Activated CD8-positive, alpha-beta memory T cell treated with anti-CD3 and anti-CD28 coated beads, Interleukin-2, amount 10 ng/mL, durations not matched to agents 7 days and 5 days (primary cell): ENCODE measurements around the gene MOAP1. TPM values are rescaled to one million over a fixed set of nuclear protein-coding genes. Genes with fewer than 3 reads are reported as not detected.
"Not testable (repeated sequence)": the region's sequence is repeated elsewhere in the genome, so short reads cannot be mapped to it uniquely, and the experiment has no call there.

ENCODE experiments used
- ATAC-seq: fragments of 150-1000 bp; cut with Tn5 transposase; one replicate; pipeline ENCODE4 v1.10.0; 2021; ENCODE audit warnings: moderate library complexity
- CTCF ChIA-PET: fragments of 350-600 bp; sonication (Branson Sonifier 250); formaldehyde crosslinking; loops from one replicate; lab custom pipeline; 2021; ENCODE audit warnings: antibody characterized with exemption; lab: Charles Lee
- DNase-seq: peaks from one replicate; pipeline ENCODE4 v3.0.0-alpha.2; 2020
- H3K27ac Mint-ChIP-seq: one replicate; pipeline ENCODE4 v1.8.0; 2021; ENCODE audit warnings: mild to moderate bottlenecking, mixed read lengths
- H3K27me3 Mint-ChIP-seq: one replicate; pipeline ENCODE4 v1.8.0; 2021; ENCODE audit warnings: mixed read lengths
- H3K36me3 Mint-ChIP-seq: one replicate; pipeline ENCODE4 v1.8.0; 2021; ENCODE audit warnings: mild to moderate bottlenecking, mixed read lengths
- H3K4me1 Mint-ChIP-seq: one replicate; pipeline ENCODE4 v1.8.0; 2021; ENCODE audit warnings: mixed read lengths
- H3K4me3 Mint-ChIP-seq: one replicate; pipeline ENCODE4 v1.8.0; 2021; ENCODE audit warnings: mild to moderate bottlenecking, moderate library complexity, mixed read lengths
- H3K9me3 Mint-ChIP-seq: one replicate; pipeline ENCODE4 v1.8.0; 2022; ENCODE audit warnings: low read depth, mixed read lengths
- total RNA-seq, 2 experiments: library from RNA; stranded (reverse); gene quantifications; one replicate each; pipeline ENCODE4 v1.2.3, GENCODE V29; 2021

Gene MOAP1
- total RNA-seq, 2 experiments from 2014 or later: 18.2 to 19.5 TPM

DNA sequence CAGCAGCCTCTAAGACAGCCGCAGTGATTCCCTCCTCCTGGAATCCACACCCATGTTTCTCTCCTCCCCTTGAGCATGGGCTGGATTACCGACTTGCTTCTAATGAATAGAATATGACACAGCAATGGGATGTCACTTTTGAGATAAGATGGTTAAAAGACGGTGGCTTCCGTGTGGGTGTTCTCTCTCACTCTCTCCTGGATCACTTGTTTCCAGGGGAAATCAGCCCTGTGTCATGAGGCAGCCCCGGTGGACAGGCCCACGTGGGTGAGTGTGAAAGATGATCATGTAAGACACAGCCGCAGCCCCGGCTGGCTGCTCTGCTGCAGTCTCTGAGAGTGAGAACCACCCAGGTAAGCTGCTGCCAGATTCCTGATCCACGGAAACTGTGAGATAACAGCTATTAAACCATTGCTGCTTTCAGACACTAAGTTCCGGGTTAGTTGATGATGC is 10.7 kb downstream of the MOAP1 start:
- ATAC-seq (no peak), DNase-seq (no peak)
- Mint-ChIP-seq H3K36me3 (no peaks in the 10 kb centered on the region), H3K4me1 (peaks cover 7% of the 10 kb centered on the region), H3K27me3 (no peaks in the 10 kb centered on the region), H3K9me3 (no peaks in the 10 kb centered on the region), H3K27ac (no peak overlapping the region), H3K4me3 (no peak overlapping the region)
- CTCF ChIA-PET: interaction anchor here (0.8 to 2.4 kb wide), 2 partner anchors 10 to 61 kb away, joined by 3 to 10 read pairs; partner anchors contain the start of genes LYSET and MOAP1

DNA sequence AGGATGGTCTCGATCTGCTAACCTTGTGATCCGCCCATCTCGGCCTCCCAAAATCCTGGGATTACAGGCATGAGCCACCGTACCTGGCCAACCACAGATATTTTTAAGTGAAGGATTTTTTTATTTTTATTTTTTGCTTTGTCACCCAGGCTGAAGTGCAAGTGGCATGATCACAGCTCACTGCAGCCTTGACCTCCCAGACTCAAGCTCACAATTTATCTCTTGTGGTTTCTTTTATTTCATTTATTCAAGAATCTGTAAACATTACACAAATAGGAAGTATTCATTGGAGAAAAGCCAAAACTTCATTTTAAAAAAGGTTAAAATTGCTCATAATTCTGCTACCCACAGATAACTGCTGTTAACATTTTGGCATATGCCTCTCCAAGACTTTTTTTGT is 13.3 kb downstream of the MOAP1 start:
- Mint-ChIP-seq H3K4me3 (no peak overlapping the region), H3K27me3 (no peaks in the 10 kb centered on the region), H3K4me1 (no peaks in the 10 kb centered on the region), H3K36me3 (no peaks in the 10 kb centered on the region), H3K27ac (no peak overlapping the region), H3K9me3 (no peaks in the 10 kb centered on the region)
- no peak for ATAC-seq
- DNase-seq: no peak
- CTCF ChIA-PET: no interaction called here

DNA sequence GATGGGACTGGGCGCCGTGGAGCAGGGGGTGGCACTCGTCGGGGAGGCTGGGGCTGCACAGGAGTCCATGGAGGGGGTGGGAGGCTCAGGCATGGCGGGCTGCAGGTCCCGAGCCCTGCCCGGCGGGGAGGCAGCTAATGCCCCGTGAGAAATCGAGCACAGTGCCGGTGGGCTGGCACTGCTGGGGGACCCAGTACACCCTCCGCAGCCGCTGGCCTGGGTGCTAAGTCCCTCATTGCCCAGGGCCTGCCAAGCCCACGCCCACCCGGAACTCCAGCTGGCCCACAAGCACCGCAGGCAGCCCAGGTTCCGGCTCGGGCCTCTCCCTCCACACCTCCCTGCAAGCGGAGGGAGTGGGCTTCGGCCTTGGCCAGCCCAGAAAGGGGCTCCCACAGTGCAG is 14.6 kb downstream of the MOAP1 start:
- CTCF ChIA-PET: interaction anchor here (1.0 kb wide), 1 partner anchor 13 kb away, joined by 3 read pairs; no protein-coding TSS in a partner anchor
- not testable (repeated sequence) for H3K36me3 Mint-ChIP-seq

DNA sequence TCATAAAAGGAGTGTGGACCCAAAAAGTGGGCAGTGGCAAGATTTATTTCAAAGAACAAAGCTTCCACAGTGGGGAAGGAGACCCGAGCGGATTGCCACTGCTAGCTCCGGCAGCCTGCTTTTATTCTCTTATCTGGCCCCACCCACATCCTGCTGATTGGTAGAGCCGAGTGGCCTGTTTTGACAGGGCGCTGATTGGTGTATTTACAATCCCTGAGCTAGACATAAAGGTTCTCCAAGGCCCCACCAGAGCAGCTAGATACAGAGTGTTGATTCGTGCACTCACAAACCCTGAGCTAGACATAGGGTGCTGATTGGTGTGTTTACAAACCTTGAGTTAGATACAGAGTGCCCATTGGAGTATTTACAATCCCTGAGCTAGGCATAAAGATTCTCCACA is 15.1 kb downstream of the MOAP1 start:
- not testable (repeated sequence) for H3K9me3 Mint-ChIP-seq, DNase-seq, H3K27ac Mint-ChIP-seq, H3K36me3 Mint-ChIP-seq, H3K4me3 Mint-ChIP-seq, H3K27me3 Mint-ChIP-seq, H3K4me1 Mint-ChIP-seq, ATAC-seq
- CTCF ChIA-PET: interaction anchor here (1.0 kb wide), 1 partner anchor 12 kb away, joined by 3 read pairs; no protein-coding TSS in a partner anchor

More for the DNA sequence above, 14.6 kb downstream of the MOAP1 start:
- ATAC-seq, H3K27me3 Mint-ChIP-seq, H3K4me1 Mint-ChIP-seq, H3K4me3 Mint-ChIP-seq, H3K27ac Mint-ChIP-seq, DNase-seq, H3K9me3 Mint-ChIP-seq: not testable (repeated sequence)

DNA sequence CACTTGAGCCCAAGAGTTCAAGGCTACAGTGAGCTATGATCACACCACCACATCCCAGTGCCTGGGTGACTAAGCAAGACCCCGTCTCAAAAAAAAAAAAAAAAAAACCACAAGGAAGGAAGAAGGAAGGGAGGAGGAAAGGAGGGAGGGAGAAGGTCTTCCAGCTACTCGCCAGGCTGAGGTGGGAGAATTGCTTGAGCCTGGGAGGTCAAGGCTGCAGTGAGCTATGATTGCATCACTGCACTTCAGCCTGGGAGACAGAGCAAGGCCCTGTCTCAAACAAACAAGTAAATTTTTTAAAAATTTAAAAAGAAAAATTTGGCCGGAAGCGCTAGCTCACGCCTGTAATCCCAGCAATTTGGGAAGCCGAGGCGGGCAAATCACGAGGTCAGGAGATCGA is 16.1 kb downstream of the MOAP1 start:
- H3K27me3 Mint-ChIP-seq, H3K4me1 Mint-ChIP-seq, ATAC-seq, H3K36me3 Mint-ChIP-seq, DNase-seq, H3K9me3 Mint-ChIP-seq, H3K4me3 Mint-ChIP-seq, H3K27ac Mint-ChIP-seq: not testable (repeated sequence)
- CTCF ChIA-PET: interaction anchor here (1.7 kb wide), 1 partner anchor 9 kb away, joined by 8 read pairs; no protein-coding TSS in a partner anchor

DNA sequence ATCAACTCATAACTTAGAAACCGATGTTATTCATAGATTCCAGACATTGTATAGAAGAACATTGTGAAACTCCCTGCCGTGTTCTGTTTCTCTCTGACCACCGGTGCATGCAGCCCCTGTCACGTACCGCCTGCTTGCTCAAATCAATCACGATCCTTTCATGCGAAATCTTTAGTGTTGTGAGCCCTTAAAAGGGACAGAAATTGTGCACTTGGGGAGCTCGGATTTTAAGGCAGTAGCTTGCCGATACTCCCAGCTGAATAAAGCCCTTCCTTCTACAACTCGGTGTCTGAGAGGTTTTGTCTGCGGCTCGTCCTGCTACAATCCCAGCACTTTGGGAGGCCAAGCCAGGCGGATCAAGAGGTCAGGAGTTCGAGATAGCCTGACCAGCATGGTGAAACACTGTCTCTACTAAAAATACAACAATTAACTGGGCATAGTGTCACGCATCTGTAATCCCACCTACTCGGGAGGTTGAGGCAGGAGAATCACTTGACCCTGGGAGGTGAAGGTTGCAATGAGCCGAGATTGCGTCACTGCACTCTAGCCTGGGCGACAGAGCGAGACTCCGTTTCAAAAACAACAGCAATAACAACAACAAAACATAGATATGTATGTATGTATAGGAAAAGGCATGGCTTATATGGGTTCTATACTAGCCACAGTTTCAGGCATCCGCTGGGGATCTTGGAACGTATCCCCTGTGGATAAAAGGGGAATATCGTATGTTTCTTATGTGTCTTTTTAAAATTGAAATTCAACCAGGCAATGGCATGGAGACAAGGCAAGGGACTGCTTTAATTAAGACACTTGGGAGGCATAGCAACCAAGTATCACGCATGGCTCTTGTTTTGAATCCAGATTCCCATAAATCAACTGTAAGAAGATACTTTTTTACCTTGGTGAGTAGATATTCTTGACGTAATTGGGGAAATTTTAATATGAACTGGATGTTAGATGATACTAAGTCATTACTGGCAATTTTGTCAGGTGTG is 19.1 kb downstream of the MOAP1 start:
- H3K4me1 Mint-ChIP-seq, ATAC-seq, DNase-seq, H3K36me3 Mint-ChIP-seq, CTCF ChIA-PET, H3K9me3 Mint-ChIP-seq, H3K27ac Mint-ChIP-seq, H3K4me3 Mint-ChIP-seq, H3K27me3 Mint-ChIP-seq: not testable (repeated sequence)

DNA sequence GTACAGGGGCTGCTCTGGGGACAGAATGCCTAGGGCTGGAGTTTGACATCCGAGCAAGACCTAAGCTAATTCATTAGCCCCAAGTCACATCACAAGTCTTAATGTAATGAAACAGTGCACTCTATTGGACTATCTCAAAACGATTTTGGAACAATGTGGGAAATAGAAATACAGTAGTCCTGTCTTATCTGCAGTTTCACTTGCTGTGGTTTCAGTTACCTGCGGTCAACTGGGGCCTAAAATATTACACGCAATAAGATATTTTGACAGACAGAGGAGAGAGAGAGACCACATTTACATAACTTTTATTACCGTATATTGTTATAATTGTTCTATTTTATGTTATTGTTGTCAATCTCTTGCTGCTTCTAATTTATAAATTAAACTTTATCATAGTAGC is 21.1 kb downstream of the MOAP1 start:
- DNase-seq: no peak
- Mint-ChIP-seq H3K9me3 (no peaks in the 10 kb centered on the region), H3K4me3 (no peak overlapping the region), H3K27ac (no peak overlapping the region), H3K4me1 (peaks cover 3% of the 10 kb centered on the region), H3K27me3 (no peaks in the 10 kb centered on the region), H3K36me3 (no peaks in the 10 kb centered on the region)
- ATAC-seq: no peak
- CTCF ChIA-PET: interaction anchor here (0.5 to 1.0 kb wide), 3 partner anchors 9 to 395 kb away, joined by 3 read pairs; no protein-coding TSS in a partner anchor

DNA sequence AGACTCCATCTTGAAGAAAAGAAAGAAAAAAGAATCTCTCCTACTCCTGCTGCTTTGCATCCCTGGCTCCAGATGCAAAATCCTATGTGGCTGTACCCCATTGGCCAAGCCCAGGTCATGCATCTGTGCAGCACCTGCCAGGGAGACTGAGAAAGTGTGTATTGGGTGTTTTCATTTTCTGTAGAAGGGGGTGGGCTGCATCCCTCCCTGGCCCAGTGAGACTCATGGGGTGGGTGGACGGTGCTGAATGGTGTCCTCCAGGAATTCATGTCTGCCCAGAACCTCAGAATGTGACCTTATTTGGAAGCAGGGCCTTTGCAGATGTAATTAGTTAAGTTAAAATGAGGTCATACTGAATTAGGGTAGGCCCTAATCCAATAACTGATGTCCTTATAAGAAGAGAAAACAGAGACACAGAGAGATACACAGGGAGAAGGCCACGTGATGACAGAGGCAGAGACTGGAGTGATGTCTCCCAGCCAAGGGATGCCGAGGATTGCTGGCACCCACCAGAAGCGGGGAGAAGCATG is 23.2 kb downstream of the MOAP1 start:
- ATAC-seq: no peak
- Mint-ChIP-seq H3K27ac (no peak overlapping the region), H3K4me1 (peaks cover 3% of the 10 kb centered on the region), H3K36me3 (no peaks in the 10 kb centered on the region), H3K4me3 (no peak overlapping the region), H3K9me3 (no peaks in the 10 kb centered on the region), H3K27me3 (no peaks in the 10 kb centered on the region)
- DNase-seq: no peak
- CTCF ChIA-PET: interaction anchor here (1.3 to 1.6 kb wide), 4 partner anchors 12 to 45 kb away, joined by 3 to 6 read pairs (median 4); partner anchors contain the start of genes GON7, LYSET, MOAP1 and UBR7

DNA sequence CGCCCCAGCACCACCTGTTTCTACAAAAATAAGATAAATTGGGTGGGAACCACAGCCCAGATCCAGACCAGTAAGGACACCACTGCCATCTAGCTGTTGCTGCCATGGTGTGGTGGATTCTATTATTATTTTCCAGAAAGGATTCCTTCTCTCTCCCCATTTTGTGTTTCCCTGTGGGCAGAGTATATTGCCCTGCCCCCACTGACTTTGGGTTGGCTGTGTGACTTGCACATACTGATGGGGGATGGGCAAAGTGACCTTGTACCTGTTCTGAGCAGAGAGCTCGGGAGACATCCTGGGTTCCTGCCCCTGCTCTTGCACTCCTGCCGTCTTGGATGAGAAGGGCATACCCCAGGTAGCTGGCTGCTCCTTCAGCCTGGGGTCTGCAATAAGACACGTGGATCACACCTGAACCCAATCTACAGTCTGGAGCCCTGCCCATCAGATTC is 24.3 kb downstream of the MOAP1 start:
- Mint-ChIP-seq H3K27ac (no peak overlapping the region), H3K4me1 (peaks cover 3% of the 10 kb centered on the region), H3K27me3 (no peaks in the 10 kb centered on the region), H3K4me3 (no peak overlapping the region), H3K9me3 (no peaks in the 10 kb centered on the region), H3K36me3 (no peaks in the 10 kb centered on the region)
- CTCF ChIA-PET: interaction anchor here (1.2 to 1.6 kb wide), 5 partner anchors 13 to 46 kb away, joined by 3 to 6 read pairs (median 4); partner anchors contain the start of genes GON7, LYSET, MOAP1 and UBR7
- ATAC-seq (peak; percentile 55), DNase-seq (no peak)

DNA sequence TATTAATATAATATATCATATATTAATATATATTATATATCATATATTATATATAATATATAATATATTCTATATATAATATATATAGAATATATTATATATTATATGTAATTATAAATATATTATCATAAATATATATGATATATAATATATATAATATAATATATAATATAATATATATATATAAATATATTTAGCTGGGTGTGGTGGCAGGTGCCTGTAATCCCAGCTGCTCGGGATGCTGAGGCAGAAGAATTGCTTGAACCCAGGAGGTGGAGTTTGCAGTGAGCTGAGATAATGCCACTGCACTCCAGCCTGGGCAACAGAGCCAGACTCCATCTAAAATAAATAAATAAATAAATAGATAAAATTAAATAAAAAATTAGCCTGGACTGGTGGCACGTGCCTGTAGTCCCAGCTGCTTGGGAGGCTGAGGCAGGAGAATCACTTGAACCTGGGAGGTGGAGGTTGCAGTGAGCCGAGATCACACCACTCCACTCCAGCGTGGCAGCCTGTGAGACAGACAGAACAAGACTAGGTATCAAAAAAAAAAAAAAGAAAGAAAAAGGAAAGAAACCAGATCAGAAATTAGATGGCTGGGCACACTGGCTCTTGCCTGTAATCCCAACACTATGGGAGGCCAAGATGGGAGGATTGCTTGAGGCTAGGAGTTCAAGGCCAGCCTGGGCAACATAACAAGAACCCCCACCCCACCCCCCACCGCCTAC is 24.9 kb downstream of the MOAP1 start:
- CTCF ChIA-PET: interaction anchor here (1.2 to 1.6 kb wide), 5 partner anchors 13 to 47 kb away, joined by 3 to 6 read pairs (median 4); partner anchors contain the start of genes GON7, LYSET, MOAP1 and UBR7
- not testable (repeated sequence) for H3K27ac Mint-ChIP-seq, H3K4me3 Mint-ChIP-seq, H3K4me1 Mint-ChIP-seq, H3K9me3 Mint-ChIP-seq, H3K36me3 Mint-ChIP-seq, DNase-seq, H3K27me3 Mint-ChIP-seq
- ATAC-seq: peak; percentile 28

DNA sequence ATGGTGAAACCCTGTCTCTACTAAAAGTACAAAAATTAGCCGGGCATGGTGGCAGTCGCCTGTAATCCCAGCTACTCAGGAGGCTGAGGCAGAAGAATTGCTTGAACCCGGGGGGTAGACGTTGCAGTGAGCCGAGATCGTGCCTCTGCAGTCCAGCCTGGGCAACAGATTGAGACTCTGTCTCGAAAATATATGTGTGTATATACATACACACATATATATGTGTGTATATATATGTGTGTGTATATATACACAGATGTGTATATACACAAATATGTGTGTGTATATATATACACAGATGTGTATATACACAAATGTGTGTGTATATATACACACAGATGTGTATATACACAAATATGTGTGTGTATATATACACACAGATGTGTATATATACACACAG is 26.3 kb downstream of the MOAP1 start:
- not testable (repeated sequence) for ATAC-seq, H3K27ac Mint-ChIP-seq, H3K4me1 Mint-ChIP-seq, H3K36me3 Mint-ChIP-seq, H3K4me3 Mint-ChIP-seq, H3K9me3 Mint-ChIP-seq, H3K27me3 Mint-ChIP-seq, DNase-seq
- CTCF ChIA-PET: interaction anchor here (1.3 kb wide), 1 partner anchor 207 kb away, joined by 3 read pairs; no protein-coding TSS in a partner anchor

DNA sequence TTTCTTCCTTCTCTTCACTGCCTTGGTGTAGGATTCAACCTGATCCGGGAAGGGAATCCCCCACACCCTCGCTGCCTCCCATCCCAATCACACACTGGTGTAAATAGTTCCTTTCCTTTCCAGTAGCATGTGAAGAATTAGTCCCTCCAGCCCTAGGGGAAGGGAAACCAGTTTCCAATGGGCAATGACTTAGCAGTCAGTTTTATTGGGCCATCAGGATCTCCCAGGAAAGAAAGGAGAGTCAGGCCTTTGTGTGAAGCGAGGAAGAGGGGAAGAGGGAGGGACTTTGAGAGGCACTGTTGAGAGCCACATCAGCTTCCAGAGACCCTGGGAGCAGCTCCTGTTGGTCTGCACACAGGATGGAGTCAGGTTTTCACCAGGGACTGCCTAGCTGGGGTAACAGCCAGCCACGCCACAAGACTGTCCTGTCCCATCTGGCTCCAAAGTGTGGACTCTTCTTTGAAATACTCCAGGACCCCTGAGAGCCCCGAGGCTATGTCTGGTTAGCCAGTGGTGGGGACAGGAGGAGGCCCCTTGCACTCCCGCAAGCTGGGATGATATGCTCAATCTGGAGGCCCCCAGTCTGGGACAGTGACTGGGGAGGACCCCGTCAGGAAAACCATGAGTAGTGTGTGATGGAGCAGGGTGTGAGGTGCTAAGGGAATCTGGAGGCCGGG is 27.9 kb downstream of the MOAP1 start:
- Mint-ChIP-seq H3K4me1 (no peaks in the 10 kb centered on the region), H3K9me3 (no peaks in the 10 kb centered on the region), H3K36me3 (no peaks in the 10 kb centered on the region), H3K4me3 (no peak overlapping the region), H3K27ac (no peak overlapping the region), H3K27me3 (no peaks in the 10 kb centered on the region)
- CTCF ChIA-PET: interaction anchor here (0.7 kb wide), 1 partner anchor 13 kb away, joined by 3 read pairs; no protein-coding TSS in a partner anchor
- ATAC-seq (no peak), DNase-seq (no peak)
